Measurements from ENCODE around the gene SH3BGR. TPM values are rescaled to one million over a fixed set of nuclear protein-coding genes. Genes with fewer than 3 reads are reported as not detected.

SH3BGR gene
- total and polyA plus RNA-seq, 7 donors, result 3.6 to 32.7 (median 6.4) TPM

DNA sequence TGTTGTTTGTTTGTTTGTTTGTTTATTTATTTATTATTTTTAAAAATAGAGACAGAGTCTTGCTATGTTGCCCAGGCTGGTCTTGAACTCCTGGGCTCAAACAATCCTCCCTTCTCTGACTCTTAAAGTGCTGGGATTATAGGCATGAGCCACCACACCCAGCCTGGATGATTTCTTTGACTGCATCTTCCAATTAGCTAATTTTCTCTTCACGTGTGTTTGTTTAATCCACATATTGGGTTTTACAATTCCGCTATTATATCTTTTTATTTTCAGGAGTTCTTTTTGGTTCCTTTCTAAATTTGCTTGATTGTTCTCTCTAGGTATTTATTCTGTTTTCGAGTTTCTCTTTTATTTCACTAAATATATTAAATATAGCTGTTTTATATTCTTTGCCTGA is 19.8 kb downstream of the SH3BGR start:
- Histone ChIP-seq H3K4me3 (no peak overlapping the region), H3K27me3 (no peaks in the 10 kb centered on the region), H3K4me1 (no peaks in the 10 kb centered on the region), H3K36me3 (peaks cover 0 to 4% (median 0%) of the 10 kb centered on the region in 4 donors), H3K27ac (no peak overlapping the region), H3K9me3 (no peaks in the 10 kb centered on the region)
- DNase-seq, result no peak
- intact Hi-C loops (cut with DNase I), result no loop called here
- TF ChIP-seq CTCF (IDR thresholded peaks at IDR 0.05) (no peak), EP300 (IDR thresholded peaks at IDR 0.05) (no peak), POLR2AphosphoS5 (IDR thresholded peaks at IDR 0.05) (no peak), POLR2A (IDR thresholded peaks at IDR 0.05) (no peak)
- WGBS, 2 donors, result 95 to 96% methylated on average over 3 of the region's 3 CpGs

- Histone ChIP-seq H3K4me1 (no peaks in the 10 kb centered on the region), H3K27me3 (no peaks in the 10 kb centered on the region), H3K4me3 (no peak overlapping the region), H3K9me3 (no peaks in the 10 kb centered on the region), H3K27ac (no peak overlapping the region), H3K36me3 (peaks cover 0 to 4% (median 0%) of the 10 kb centered on the region in 4 donors)
- no peak for TF ChIP-seq POLR2AphosphoS5 (IDR thresholded peaks at IDR 0.05)
- TF ChIP-seq POLR2A (IDR thresholded peaks at IDR 0.05), result no peak
- TF ChIP-seq EP300 (IDR thresholded peaks at IDR 0.05), result no peak
- no peak for TF ChIP-seq CTCF (IDR thresholded peaks at IDR 0.05)
- intact Hi-C loops (cut with DNase I), result no loop called here
- no peak for DNase-seq
- WGBS, 2 donors, result 82 to 90% methylated on average over 4 of the region's 4 CpGs
These were observed 21.0 kb downstream of the SH3BGR start for GRCh38 chr21:39472786-39473185.

GRCh38 chr21:39474611-39475010 is 22.8 kb downstream of the SH3BGR start:
- no peaks in the 10 kb centered on the region for H3K27me3 ChIP-seq
- H3K4me1 ChIP-seq, result no peaks in the 10 kb centered on the region
- no peaks in the 10 kb centered on the region for H3K9me3 ChIP-seq
- WGBS, 2 donors, result 87 to 91% methylated on average over 2 of the region's 2 CpGs
- H3K4me3 ChIP-seq, result no peak overlapping the region
- TF ChIP-seq POLR2A (IDR thresholded peaks at IDR 0.05) (no peak), EP300 (IDR thresholded peaks at IDR 0.05) (no peak), POLR2AphosphoS5 (IDR thresholded peaks at IDR 0.05) (no peak), CTCF (IDR thresholded peaks at IDR 0.05) (no peak)
- H3K36me3 ChIP-seq, result peaks cover 0 to 4% (median 0%) of the 10 kb centered on the region in 4 donors
- H3K27ac ChIP-seq, result no peak overlapping the region
- no peak for DNase-seq
- intact Hi-C loops (cut with DNase I), result no loop called here

DNA sequence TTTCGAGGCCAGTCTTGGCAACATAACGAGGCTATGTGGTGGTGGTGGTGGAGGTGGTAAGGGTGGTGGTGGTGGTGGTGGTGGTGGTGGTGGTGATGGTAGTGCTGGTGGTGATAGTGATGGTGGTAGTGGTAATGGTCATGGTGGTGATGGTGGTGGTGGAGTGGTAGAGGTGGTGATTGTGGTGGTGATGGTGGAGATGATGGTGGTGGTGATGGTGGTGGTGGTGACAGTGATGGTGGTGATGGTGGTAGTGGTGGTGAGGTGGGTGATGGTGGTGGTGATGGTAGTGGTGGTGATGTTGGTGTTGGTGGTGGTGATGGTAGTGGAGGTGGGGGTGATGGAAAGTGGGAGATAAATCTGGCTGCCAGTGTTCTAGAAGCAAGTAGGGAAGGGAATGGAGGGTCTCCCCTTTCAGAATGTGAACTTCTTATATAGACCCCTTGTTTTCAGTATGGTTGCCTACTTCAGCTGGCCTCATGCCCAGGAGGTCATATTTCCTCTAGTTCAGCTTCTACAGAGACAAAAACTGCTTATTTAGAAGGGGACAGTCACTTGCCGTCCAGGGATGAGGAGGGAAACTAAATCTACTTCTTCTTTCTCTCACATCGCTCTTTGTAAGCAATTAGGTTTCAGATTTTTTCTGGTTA is 27.5 kb downstream of the SH3BGR start:
- TF ChIP-seq EP300 (IDR thresholded peaks at IDR 0.05), result no peak
- Histone ChIP-seq H3K27me3 (no peaks in the 10 kb centered on the region), H3K27ac (no peak overlapping the region), H3K4me3 (no peak overlapping the region), H3K9me3 (no peaks in the 10 kb centered on the region), H3K36me3 (peaks cover 0 to 4% (median 0%) of the 10 kb centered on the region in 4 donors), H3K4me1 (peaks cover 0 to 8% (median 3%) of the 10 kb centered on the region in 4 donors)
- intact Hi-C loops (cut with DNase I), result no loop called here
- DNase-seq, result no peak
- 84 to 91% methylated on average over 4 of the region's 4 CpGs for WGBS, 2 donors

GRCh38 chr21:39479814-39480182 is 28.0 kb downstream of the SH3BGR start:
- intact Hi-C loops (cut with DNase I), result no loop called here
- DNase-seq, result no peak
- peaks cover 0 to 13% (median 5%) of the 10 kb centered on the region in 4 donors for H3K4me1 ChIP-seq
- H3K27ac ChIP-seq, result no peak overlapping the region
- H3K9me3 ChIP-seq, result no peaks in the 10 kb centered on the region
- H3K36me3 ChIP-seq, result peaks cover 0 to 4% (median 0%) of the 10 kb centered on the region in 4 donors
- H3K27me3 ChIP-seq, result no peaks in the 10 kb centered on the region
- WGBS, 2 donors, result 46 to 70% methylated on average over 2 of the region's 2 CpGs
- TF ChIP-seq POLR2AphosphoS5 (IDR thresholded peaks at IDR 0.05) (no peak), POLR2A (IDR thresholded peaks at IDR 0.05) (no peak), EP300 (IDR thresholded peaks at IDR 0.05) (no peak), CTCF (IDR thresholded peaks at IDR 0.05) (no peak)
- no peak overlapping the region for H3K4me3 ChIP-seq

Measured in sigmoid colon (tissue), 7 donors.